HL-60/S4 treated with retinoic acid at 250 ng/mL for 4 days and 3 days (cell line): ENCODE measurements around the gene MYOM3.

ENCODE experiments used
- in situ Hi-C: fragments of 300-500 bp; cut with MboI; formaldehyde crosslinking; loops from 2 replicates; pipeline ENCODE4 v1.7.0; 2022; ENCODE audit warnings: low sequenced_read_pairs

Gene MYOM3

GRCh38 chr1:24139222-24139489, 27.2 kb upstream of the MYOM3 start:
- in situ Hi-C loops: no loop called here

DNA sequence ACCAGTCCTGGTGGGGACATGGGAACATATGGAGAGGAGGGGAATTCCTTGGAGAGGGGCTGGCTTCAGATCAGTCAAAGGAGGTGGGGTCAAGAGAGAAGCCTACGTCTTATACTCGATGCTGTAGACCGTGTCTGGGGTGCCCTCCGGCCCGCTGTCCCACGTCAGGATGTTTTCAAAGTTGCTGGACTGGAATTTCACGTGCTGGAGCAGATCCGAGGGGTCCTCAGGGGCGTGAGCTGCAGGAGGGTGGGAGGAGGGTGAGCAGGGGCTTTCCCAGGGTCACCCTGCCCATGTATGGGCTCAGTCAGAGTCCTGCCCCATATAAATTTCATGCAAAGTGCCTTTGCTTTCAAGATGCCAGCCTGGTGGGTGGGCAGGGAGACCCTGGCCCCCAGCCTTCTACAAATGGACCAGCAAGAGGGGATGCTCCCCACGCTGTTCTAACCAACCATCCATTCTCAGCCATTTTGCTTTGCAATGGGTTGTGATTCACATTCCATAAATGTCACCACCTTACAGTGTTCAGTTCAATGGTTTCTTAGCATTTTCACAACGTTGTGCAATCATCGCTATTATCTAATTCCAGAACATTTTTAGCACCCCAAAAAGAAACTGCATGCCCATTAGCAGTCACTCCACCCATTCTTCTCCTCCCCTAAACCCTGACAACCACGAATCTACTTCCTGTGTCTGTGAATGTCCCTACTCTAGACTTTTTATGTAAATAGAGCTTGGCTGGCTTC, 26.7 kb upstream of the MYOM3 start:
- in situ Hi-C loops: no loop called here

GRCh38 chr1:24136956-24137539, 25.1 kb upstream of the MYOM3 start:
- in situ Hi-C loops: no loop called here

- in situ Hi-C loops: no loop called here
Observed at GRCh38 chr1:24134376-24134775, 22.4 kb upstream of the MYOM3 start.

DNA sequence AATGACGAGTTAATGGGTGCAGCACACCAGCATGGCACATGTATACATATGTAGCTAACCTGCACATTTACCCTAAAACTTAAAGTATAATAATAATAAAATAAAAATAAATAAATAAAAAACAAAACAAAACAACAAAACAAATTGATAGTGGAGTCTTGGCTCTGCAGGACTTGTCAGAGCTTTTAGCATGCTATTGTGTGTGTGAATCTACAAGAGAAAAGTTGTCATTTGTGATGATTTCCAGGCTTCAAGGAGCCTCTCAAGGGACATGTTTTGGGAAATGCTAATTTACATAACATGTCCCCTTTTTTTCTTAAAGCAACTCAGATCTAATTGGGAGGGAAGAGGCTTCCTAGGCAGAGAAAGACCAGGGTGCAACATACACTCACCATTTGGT, 21.9 kb upstream of the MYOM3 start:
- in situ Hi-C loops: no loop called here

- in situ Hi-C loops: no loop called here
Observed at GRCh38 chr1:24130385-24130784, 18.4 kb upstream of the MYOM3 start.

DNA sequence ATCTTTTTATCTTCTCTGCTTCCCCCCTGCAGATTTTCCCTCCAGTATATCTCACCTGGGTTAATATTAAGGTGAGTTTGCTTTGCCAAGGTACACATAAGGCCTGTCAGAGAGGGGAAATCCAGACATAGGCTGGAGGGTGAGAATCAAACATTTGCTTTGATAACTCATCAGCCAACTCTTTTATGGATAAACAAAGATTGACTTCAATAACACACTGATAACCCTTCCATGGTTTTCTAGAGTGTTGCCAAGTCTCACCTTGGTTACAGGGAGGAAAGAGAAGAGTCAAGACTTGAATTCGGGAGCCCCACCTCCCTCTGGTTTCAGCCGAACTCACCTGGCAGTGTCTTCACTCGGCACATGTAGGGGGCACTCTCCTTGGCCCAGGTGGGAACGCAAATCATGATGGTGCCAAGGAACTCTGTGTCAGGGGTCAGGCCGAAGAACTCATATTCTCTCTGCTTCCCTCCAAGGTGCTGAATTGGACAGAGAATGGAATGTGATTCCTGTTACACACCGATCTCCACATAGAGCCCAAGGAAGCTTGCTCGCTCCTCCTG, 15.9 kb upstream of the MYOM3 start:
- in situ Hi-C loops: no loop called here

- in situ Hi-C loops: no loop called here
Observed at GRCh38 chr1:24127134-24127800, 15.3 kb upstream of the MYOM3 start.

DNA sequence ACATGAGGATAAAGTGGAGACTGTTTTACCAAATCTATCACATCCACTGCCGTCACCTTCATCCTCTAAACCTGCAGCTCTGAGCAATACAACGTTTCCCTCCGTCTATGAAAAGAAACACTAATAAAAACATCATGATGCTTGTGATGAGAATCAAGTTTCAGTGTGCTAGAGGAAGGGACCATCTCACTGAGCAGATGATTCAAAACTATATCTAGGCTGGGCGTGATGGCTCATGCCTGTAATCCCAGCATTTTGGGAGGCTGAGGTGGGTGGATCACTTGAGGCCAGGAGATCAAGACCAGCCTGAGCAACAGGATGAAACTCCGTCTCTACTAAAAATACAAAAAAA, 14.7 kb upstream of the MYOM3 start:
- in situ Hi-C loops: no loop called here

DNA sequence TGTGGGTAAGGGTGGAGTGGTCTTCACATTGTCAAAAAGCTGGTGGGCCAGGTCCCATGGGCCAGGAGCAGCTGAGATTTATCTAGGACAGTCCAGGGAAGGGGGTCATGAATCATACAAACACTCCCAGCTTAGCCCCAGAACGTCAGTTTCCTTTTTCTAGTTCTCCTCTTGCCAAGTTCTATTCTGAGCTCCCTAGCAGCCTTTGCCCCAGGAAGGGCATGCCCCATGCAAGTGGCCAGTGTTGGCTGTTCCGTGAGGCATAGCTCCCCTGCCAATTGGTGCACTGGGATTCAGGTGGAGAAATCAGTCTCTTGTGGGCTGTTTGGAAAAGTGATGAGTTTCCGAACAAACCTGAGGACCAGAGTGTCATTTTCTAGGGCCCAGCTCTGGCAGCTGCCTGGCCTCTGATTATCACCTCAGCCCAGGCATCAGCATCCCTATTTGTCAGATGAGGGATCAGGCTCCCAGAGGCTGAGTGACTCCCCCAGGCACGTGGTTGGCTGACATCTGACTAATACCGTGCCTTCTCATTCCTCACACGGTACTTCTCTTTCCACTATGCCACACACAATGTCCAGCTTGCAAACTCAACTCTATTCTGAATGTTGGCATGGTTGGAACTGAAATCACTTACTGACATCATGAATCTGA, 14.2 kb upstream of the MYOM3 start:
- in situ Hi-C loops: no loop called here

GRCh38 chr1:24125456-24125855, 13.5 kb upstream of the MYOM3 start:
- in situ Hi-C loops: no loop called here

DNA sequence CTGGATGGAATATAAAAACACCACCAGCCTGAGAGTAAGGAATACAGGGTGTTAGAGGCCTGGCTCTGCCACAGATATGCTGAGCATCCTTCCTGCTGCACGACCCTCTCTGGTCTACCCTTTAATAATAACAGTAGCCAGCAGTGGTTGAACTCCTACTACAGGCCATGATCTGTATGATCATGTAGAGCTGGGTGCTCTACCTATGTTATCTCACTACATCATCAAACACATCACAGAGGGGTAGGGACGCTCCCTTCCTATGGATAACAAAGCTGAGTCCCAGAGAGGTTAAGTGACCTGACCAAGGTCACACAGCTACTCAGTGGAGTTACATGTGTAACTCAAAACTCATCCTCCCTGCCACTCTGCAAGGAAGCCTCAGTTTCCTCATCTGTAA, 13.0 kb upstream of the MYOM3 start:
- in situ Hi-C loops: no loop called here

DNA sequence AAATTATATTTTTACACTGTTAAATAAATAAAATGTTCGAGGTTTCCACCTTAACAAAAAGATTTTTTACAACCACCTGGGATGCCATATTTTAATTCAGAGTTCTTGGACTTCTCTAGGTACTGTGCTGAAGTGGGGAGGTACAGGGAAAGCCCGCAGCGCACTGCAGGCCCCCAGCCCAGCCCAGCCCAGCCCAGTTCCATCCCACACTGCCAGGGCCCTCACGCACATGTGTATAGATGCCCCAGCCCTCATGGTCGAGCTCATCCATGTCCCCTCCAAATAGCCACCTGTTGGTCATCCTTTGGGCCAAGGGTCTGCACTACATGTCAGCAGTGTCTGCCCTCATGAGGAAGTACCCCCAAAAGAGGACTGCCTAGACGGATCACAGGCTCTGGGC, 11.7 kb upstream of the MYOM3 start:
- in situ Hi-C loops: no loop called here

- in situ Hi-C loops: no loop called here
Observed at GRCh38 chr1:24122776-24123175, 10.8 kb upstream of the MYOM3 start.

GRCh38 chr1:24121406-24121805, 9.5 kb upstream of the MYOM3 start:
- in situ Hi-C loops: no loop called here

DNA sequence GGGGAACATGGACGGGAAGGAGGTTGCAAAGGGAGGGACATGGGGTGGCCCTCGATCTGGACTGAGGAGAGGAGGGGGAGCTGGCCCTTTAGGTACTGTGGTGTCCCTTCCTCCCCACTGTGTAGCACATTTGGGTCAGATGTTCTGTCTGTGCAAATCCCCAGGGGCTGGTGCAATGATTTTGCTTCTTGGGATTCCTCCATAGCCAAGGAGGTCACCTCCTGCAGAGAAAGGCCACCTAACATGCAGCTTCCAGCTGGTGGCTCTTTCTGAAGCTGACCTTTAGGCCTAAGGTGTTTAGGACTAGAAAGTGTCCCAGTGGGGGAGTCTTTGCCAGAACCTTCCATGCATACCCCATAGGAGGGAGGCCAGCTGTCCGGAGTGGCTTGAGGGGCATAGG, 9.0 kb upstream of the MYOM3 start:
- in situ Hi-C loops: no loop called here

DNA sequence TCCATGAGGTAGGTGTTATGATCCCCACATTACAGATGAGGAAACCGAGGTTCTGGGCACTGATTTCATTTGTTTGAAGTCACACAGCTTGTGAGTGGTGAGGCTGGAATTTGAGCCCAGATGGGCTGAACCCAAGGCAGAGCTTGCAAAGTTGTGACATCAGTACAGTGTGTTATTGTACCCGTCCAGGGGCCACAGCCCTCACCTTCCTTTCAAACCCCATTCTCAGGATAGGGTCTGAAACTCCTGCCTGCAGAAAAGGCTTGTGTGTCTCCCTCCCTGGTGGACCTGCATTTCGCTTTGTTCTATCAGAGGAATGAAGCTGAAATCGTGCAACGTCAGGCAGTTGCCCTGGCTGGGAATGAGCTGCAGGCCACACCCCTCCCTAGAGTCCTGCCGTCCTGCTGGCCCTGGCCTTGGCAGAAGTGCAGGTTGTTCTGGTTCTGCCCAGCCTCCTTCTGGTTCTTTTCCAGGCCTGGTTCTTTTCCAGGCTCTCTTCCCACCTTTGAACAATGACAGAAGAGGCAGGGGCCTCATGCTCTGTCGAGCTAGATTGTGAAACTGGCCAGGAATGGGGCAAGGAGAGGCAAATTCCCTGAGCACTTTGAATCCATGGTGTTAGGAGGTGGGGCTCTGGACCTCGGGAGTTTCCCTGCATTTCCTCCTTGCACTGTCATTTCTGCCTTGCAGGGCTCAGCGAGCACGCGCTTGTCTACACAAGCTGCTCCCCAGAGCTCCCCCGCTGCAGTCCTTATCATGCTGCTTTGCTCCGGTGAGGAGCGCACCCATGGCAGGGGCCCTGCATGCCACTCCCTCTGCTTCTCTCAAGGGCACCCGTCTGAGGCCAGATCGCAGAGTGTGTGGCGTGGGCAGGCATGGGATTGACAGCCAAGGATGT, 8.2 kb upstream of the MYOM3 start:
- in situ Hi-C loops: no loop called here

GRCh38 chr1:24119489-24119858, 7.5 kb upstream of the MYOM3 start:
- in situ Hi-C loops: no loop called here

DNA sequence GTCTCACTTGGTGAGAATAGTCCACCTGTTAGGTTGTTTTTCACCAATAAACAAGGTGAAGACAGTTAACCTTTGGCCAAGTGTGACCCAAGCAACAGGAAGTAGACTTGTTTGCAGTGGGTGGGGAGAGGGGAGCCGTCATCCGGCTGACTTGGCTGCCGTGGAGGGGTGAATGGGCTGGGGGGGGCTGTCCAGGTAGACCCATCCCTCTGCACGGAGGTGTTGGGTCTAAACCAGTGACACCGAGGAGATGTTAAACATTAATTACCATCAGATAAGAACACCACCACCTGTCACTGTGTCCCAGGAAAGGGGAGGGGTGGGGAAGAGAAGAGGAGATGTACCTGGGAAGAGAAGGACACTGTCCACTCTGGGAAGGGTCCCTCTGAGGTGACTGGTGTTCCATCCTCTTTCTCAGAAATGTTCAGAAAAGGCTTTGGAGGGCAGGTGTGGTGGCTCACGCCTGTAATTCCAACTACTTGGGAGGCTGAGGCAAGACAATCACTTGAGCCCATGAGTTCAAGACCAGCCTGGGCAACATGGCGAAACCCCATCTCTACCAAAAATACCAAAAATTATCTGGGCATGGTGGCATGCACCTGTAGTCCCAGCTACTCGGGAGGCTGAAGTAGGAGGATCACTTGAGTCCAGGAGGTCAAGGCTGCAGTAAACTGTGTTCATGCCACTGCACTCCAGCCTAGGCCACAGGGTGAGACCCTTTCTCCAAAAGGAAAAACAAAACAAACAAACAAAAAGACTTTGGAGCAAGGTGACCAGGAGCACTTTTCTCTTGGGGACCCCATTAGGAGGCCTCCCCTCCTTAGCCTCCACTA, 6.7 kb upstream of the MYOM3 start:
- in situ Hi-C loops: no loop called here
